Activated CD8-positive, alpha-beta memory T cell treated with anti-CD3 and anti-CD28 coated beads for 48 hours (primary cell): Measurements from ENCODE around the gene MYO6.

Source experiments
- DNase-seq, 3 experiments: peaks; one replicate each; pipeline ENCODE4 v3.0.0-alpha.2; 2020; ENCODE audit warnings: low read depth in 2 of 3, low spot score in 2 of 3

Gene MYO6

DNA sequence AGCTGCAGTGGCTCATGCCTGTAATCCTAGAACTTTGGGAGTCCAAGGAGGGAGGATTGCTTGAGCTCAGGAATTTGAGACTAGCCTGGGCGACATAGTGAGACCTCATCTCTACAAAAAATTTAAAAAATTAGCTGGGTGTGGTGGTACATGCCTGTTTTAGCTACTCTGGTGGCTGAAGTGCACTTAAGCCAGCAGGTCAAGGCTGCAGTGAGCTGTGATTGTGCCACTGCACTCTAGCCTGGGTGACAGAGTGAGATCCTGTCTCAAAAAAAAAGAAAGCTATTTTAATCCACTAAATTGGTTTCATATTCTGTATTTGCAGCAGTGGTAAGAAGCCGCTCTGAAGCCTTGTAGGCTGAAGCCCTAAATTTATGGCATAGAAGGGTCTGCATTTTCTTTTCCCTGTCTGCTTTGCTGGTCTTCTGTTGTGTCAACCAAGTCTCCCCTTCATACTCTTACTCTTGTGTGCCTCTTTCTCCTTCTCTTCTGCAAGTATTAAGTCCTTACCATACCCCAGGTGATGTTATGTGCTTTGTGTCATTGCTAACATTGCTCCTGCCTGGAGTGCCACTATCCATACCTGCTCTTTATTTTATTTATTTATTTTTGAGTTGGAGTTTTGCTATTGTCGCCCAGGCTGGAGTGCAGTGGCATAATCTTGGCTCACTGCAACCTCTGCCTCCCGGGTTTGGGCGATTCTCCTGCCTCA, 70.9 kb downstream of the MYO6 start:
- DNase-seq = no peak

GRCh38 chr6:75824160-75824559, 75.1 kb downstream of the MYO6 start:
- no peak for DNase-seq

DNA sequence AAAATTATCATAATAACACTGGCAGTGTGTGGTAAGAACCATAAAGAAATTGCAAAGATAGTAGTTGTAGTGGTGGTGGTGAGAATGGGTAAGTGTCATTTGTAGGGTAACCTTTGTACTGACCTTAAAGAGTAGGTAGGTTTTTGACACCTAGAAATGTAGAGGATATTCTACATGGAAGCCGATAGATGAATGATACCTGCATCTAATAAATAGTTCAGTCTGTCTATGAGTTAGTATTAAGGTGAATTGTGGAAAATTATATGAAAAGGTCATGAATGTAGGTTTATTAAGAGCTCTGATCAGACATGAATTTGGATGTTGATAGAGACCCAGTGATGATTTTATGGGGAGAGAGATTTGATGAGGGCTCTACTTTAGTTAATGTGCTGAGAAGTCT, 78.1 kb downstream of the MYO6 start:
- no peak for DNase-seq

- DNase-seq = no peak
Observed at GRCh38 chr6:75830959-75831885, 82.2 kb downstream of the MYO6 start.

DNA sequence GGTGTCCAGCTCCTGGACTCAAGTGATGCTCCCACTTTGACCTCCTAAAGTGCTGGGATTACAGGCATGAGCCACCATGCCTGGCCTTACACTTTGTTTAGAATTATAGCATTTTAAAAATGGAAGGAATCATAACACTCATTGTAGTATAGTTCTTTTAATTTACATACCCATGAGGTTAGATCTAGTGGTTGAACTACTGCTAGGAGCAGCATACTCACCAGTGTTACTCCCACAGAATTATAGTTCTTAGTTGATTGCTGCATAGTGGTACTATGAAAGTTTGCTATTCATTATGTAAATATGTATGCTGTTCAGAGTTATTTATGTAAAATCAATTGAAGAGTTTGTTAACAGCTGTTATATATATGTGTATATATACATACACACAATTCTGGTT, 85.4 kb downstream of the MYO6 start:
- DNase-seq = no peak

DNA sequence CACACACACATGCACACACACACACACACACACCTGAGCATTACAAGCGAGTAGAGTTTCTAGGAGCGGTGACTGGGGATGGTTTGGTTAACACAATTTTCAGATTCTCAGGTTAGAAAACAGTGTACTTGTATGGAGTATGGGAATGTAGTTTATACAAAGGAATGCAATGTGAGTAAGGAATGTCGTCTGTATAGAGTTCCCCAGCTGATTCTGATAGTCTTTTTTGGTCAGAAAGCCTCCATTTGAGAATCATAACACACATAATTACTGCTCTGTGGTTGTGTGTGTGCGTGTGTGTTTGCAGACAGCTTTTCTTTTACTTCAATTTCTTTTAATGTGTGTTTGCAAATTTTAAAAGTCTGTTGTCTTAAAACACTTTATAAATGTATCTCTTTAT, 93.2 kb downstream of the MYO6 start:
- no peak for DNase-seq

- no peak for DNase-seq
Observed at GRCh38 chr6:75842732-75843131, 93.7 kb downstream of the MYO6 start.

DNA sequence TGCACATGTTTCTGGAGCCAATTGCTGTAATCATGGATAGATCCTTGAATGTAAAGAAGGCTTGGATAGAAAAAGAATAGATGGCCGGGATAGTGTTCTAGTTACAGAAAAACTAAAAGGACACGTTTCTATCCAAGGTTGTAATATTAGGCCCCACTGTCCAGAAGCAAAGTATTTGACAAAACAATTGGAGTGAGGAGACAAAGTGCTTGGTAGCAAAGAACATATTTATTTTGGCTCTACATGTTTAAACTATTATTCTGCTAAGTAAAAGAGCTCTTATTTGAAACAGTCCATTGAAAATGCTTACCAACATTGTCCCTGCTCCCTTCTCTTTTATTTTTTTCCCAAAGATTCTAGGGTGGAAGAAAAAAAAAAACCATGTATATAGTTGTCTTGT, 94.4 kb downstream of the MYO6 start:
- DNase-seq = no peak

DNA sequence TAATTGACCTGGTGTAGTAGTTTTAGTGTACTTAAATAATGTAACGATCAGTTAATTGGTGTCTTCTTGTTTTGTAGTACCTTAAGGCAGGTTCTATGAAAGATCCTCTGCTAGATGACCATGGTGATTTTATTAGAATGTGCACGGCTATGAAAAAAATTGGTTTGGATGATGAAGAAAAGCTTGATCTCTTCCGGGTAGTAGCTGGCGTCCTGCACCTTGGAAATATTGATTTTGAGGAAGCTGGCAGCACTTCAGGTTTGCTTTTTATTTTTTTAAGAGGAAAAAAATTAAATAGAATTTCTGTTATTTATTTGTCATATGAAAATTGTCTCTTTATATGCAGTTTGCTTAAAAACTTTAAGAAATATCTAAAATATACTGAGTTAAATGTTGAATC, 99.2 kb downstream of the MYO6 start:
- no peak for DNase-seq

- no peak for DNase-seq
Observed at GRCh38 chr6:75849329-75850025, 100.4 kb downstream of the MYO6 start.

DNA sequence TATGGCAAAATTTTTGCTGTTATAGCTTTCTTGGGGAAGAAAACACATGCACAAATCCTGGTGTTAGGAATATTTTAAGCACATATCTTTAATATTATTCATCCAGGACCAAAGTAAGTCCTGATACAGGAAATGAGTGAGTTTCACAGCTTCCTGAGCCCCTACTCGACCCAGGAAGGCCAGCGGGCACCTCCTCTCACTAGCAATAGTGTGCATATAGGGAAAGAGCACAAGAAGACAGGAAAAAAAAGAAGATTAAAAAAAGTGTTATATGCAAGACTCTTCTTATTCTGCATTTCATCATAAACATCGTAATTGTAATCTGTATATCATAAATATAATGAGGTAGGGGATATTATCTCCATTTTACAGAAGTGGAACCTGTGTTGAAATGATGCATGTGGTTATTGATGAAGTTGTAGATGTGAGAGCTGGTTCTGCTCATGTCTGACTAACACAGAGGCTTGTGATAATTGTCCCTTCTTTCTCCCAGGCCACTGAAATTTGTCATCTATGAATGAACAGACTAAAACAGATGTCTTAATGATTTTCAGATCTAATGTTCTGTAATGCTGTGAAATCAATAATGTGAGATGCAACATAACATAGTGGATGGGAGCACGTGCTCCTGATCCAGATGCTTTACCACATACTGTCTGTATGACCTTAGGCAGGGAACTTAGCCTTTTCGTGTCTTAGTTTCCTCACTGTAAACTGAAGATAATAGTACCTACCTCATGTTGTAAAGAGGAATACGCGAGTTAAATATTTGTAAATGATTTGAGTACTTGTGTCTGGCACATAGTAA, 101.2 kb downstream of the MYO6 start:
- DNase-seq = no peak

DNA sequence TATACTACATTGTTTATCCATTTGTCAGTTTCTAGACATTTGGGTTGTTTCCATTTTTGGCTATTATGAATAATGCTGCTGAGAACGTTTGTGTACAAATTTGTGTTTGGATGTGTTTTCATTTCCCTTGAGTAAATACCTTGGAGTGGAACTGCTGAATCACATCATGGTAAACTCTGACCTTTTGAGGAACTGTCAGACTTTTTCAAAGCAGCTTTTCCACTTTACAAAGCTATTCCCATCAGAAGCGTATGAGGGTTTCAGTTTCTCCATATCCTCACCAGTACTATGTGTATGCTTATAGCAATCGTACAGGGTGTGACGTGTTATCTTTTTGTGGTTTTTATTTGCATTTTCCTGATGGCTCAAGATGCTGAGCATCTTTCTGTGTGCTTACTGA, 103.7 kb downstream of the MYO6 start:
- DNase-seq = no peak

- DNase-seq = no peak
Observed at GRCh38 chr6:75853806-75854205, 104.8 kb downstream of the MYO6 start.

DNA sequence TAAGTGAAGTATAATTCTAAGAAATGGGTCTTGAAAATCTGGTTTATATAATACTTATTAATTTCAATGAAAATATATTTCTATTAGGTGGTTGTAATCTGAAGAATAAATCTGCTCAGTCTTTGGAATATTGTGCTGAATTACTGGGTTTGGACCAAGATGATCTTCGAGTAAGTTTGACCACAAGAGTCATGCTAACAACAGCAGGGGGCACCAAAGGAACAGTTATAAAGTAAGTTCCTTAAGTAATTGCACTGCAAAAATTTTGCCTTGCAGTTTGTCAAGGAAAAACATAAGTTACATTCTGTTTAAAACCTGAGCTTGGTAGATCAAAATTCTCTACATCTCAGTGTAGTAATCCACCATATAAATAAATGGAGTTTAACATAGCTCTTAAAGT, 106.0 kb downstream of the MYO6 start:
- DNase-seq = no peak

DNA sequence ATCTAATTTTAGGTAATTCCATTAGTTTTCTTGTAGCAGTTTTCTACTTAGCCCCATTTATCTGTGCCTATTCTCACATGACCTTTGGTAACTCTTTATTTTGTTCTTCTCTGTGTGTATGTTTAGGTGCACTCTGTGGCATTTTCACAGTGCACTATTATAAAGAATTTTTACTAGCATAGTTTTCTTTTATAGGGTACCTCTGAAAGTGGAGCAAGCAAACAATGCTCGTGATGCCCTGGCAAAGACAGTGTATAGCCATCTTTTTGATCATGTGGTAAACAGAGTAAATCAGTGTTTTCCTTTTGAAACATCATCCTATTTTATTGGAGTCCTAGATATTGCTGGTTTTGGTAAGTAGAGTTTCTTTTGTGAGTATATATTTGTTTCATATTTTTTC, 107.9 kb downstream of the MYO6 start:
- DNase-seq = no peak

DNA sequence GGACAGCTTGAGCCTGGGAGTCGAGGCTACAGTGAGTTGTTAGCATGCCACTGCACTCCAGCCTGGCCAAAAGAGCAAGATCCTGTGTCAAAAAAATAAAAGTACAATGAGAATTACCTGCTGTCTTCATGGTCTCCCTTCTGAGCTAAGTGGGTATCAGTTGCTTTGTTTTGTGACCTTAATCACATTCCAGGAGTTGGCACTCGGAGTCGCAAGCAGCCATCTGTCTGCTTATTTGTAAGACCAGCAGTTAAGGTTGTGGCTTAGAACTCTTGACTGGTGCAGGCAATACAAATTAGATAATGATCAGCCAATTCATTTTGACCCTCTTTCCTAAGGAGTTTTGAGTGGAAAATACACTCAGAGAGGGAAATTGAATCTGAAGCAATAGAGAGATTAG, 114.0 kb downstream of the MYO6 start:
- no peak for DNase-seq

DNA sequence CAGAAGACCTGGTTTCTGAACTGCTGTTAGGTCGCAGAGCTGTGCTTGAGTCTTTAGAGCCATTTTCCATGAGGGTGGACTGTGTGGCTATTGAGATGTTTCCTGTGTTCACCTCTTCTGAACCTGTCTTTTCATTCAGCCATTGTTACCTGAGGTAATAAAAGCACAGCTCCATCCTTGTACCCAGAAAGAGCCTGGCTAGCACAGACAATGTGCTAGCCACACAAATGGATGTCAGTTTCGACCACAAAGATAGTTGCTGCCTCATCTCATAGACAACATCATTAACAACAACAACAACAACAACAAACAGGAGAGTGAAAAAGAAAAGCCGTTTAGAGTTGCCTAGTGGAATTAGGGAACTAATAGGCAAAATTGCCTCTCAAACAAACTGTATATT, 114.7 kb downstream of the MYO6 start:
- no peak for DNase-seq

- DNase-seq = no peak
Observed at GRCh38 chr6:75864446-75864845, 115.4 kb downstream of the MYO6 start.

- no peak for DNase-seq
Observed at GRCh38 chr6:75870389-75870788, 121.3 kb downstream of the MYO6 start.

GRCh38 chr6:75874224-75874623, 125.2 kb downstream of the MYO6 start:
- no peak for DNase-seq

- no peak for DNase-seq
Observed at GRCh38 chr6:75876152-75876551, 127.1 kb downstream of the MYO6 start.
